Astrocyte of the hippocampus (primary cell): ENCODE results near the gene CD163L1.

Experiments used
- DNase-seq: peaks from one replicate; pipeline ENCODE4 v3.0.0; 2011; ENCODE audit warnings: low read depth, low spot score

CD163L1 gene

DNA sequence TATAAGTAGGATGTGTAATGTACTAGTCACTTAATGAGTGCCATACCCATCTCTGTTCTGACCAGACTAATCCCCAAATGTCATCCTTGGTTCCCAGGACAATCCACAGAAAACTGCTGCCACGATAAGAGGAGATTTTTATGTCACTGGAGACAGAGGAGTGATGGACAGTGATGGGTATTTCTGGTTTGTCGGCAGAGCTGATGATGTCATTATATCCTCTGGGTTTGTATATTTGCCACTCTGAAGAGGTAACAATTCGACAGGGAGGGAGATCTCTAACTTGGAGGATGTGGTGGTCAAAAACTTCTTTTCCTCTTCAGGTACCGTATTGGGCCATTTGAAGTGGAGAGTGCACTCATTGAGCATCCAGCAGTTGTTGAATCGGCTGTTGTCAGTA is 119.8 kb downstream of the CD163L1 start:
- DNase-seq = no peak

DNA sequence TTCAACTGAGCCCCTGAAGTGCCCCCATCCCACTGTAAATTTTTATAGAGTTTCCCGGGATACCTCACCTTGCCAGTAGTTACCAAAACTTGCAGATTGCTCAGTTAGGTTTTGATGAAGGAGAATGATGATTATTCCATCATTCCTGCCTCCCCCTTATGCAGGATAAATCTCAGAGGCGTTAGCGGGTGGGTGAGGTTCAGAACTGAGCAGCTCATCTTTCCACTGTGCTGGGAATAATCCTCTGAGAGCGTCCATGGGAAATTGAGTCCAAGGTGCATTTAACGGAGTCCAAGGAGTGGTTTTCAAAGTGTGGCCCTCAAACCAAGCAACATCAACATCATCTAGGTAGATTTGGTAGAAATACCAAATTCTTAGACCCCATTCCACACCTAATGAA is 121.4 kb downstream of the CD163L1 start:
- DNase-seq = no peak

GRCh38 chr12:7321624-7322023 is 122.3 kb downstream of the CD163L1 start:
- DNase-seq = no peak

DNA sequence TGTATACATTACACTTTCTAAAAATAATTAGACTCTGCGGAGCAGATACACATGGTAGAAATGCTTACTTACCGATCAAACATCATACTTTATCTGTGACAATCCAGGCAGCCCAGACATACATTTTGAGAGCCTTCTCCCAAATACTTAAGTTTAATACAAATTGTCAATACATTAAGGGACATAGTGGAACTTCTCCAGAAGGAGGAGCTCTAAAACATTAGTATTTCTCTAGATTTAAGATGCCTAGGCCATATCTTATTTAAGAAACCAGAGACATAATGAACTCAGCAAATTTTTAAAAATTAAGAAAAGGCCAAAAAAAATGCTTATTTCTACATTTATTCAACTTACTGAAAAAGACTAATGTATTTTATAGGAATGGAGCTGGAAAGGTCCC is 124.0 kb downstream of the CD163L1 start:
- no peak for DNase-seq

DNA sequence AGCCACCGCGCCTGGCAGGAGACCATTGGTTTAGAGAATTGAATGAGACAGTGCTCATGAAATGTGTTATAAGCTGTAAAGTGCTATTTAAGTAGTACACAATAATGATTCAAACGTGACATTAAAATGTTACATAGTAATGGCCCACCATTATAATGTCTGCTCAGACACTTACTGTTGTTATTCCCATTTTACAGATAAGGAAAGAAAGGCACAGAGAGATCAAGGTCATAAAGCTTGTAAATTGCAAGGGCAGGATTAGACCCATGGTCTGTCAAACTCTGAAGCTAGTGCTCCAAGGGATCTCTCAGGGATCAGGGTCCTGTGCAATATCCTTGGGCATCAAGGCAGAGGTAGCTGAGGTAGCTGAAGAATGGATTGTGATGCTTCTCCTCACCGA is 133.9 kb downstream of the CD163L1 start:
- DNase-seq = no peak
